ENCODE results near the gene ZNF263.

DNA sequence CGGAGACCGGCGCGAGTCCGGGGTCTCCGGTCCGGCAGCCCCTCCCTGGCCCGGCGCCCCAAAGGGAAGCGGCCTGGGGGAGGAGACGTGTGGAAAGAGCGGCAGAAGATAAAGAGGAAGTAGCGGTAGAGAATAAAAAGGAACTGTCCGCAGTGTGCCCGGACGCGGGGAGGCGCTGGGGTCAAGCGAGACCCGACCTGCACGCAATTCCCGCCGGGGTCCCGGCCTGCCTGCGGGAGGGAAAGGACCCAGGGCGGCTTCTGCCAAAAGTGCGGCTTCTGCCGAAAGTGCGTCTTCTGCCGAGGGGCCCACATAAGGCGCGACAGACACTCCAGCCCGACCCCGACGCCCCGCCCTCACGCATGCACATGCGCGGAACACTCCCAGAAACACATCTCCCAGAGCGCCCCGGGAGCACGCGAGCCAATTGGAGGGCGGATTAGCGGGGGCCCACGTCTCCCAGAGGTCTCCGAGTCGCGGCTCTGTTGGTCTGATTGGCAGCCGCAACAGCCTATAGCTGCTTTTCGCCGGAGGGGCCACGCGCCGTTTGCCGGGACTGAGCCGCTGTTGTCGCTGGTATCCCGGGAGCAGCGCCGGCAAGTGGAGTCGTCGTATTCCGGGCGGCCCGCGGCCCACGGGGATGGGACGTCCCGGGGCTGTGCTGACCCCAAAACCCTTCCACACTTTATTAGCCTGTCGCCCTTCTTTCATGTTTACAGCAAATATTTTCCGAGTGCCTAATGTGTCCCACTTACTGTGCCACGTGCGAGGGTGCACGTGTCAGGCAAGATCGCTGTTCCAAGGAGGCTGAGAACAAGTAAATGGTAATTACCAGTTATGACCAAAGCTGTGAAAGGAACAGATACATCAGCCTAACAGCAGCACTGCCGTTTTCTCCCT, 18.9 kb upstream of the ZNF263 start:
- TF ChIP-seq ZBTB8A (tag by site-specific recombination; IDR thresholded peaks at IDR 0.05) (peak; percentile 70), ZNF174 (tag by site-specific recombination; IDR thresholded peaks at IDR 0.05) (no peak), KLF16 (tag by site-specific recombination; IDR thresholded peaks at IDR 0.05) (peak; percentile 86), ZNF76 (tag by site-specific recombination; IDR thresholded peaks at IDR 0.05; ENCODE audit: borderline replicate concordance, low read depth) (peak; percentile 97), YY2 (tag by site-specific recombination; IDR thresholded peaks at IDR 0.05) (no peak)
- TF ChIP-seq, protein P1, sequence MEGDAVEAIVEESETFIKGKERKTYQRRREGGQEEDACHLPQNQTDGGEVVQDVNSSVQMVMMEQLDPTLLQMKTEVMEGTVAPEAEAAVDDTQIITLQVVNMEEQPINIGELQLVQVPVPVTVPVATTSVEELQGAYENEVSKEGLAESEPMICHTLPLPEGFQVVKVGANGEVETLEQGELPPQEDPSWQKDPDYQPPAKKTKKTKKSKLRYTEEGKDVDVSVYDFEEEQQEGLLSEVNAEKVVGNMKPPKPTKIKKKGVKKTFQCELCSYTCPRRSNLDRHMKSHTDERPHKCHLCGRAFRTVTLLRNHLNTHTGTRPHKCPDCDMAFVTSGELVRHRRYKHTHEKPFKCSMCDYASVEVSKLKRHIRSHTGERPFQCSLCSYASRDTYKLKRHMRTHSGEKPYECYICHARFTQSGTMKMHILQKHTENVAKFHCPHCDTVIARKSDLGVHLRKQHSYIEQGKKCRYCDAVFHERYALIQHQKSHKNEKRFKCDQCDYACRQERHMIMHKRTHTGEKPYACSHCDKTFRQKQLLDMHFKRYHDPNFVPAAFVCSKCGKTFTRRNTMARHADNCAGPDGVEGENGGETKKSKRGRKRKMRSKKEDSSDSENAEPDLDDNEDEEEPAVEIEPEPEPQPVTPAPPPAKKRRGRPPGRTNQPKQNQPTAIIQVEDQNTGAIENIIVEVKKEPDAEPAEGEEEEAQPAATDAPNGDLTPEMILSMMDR (tag by site-specific recombination; IDR thresholded peaks at IDR 0.05): peak; percentile 71; the same call in 1 of the 2 replicates
- TF ChIP-seq, protein P2, sequence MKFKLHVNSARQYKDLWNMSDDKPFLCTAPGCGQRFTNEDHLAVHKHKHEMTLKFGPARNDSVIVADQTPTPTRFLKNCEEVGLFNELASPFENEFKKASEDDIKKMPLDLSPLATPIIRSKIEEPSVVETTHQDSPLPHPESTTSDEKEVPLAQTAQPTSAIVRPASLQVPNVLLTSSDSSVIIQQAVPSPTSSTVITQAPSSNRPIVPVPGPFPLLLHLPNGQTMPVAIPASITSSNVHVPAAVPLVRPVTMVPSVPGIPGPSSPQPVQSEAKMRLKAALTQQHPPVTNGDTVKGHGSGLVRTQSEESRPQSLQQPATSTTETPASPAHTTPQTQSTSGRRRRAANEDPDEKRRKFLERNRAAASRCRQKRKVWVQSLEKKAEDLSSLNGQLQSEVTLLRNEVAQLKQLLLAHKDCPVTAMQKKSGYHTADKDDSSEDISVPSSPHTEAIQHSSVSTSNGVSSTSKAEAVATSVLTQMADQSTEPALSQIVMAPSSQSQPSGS (tag by site-specific recombination; IDR thresholded peaks at IDR 0.05; ENCODE audit: low read depth): no peak
- TF ChIP-seq, protein P3, sequence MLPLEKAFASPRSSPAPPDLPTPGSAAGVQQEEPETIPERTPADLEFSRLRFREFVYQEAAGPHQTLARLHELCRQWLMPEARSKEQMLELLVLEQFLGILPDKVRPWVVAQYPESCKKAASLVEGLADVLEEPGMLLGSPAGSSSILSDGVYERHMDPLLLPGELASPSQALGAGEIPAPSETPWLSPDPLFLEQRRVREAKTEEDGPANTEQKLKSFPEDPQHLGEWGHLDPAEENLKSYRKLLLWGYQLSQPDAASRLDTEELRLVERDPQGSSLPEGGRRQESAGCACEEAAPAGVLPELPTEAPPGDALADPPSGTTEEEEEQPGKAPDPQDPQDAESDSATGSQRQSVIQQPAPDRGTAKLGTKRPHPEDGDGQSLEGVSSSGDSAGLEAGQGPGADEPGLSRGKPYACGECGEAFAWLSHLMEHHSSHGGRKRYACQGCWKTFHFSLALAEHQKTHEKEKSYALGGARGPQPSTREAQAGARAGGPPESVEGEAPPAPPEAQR (tag by site-specific recombination; IDR thresholded peaks at IDR 0.05): no peak
- TF ChIP-seq, protein P4, sequence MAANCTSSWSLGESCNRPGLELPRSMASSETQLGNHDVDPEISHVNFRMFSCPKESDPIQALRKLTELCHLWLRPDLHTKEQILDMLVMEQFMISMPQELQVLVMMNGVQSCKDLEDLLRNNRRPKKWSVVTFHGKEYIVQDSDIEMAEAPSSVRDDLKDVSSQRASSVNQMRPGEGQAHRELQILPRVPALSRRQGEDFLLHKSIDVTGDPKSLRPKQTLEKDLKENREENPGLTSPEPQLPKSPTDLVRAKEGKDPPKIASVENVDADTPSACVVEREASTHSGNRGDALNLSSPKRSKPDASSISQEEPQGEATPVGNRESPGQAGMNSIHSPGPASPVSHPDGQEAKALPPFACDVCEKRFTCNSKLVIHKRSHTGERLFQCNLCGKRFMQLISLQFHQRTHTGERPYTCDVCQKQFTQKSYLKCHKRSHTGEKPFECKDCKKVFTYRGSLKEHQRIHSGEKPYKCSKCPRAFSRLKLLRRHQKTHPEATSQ (tag by site-specific recombination; IDR thresholded peaks at IDR 0.05): peak; percentile 55; the same call in 1 of the 2 replicates
- TF ChIP-seq, protein P5, sequence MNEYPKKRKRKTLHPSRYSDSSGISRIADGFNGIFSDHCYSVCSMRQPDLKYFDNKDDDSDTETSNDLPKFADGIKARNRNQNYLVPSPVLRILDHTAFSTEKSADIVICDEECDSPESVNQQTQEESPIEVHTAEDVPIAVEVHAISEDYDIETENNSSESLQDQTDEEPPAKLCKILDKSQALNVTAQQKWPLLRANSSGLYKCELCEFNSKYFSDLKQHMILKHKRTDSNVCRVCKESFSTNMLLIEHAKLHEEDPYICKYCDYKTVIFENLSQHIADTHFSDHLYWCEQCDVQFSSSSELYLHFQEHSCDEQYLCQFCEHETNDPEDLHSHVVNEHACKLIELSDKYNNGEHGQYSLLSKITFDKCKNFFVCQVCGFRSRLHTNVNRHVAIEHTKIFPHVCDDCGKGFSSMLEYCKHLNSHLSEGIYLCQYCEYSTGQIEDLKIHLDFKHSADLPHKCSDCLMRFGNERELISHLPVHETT (tag by site-specific recombination; IDR thresholded peaks at IDR 0.05): peak; percentile 0; the same call in 1 of the 2 replicates
- TF ChIP-seq, protein P6, sequence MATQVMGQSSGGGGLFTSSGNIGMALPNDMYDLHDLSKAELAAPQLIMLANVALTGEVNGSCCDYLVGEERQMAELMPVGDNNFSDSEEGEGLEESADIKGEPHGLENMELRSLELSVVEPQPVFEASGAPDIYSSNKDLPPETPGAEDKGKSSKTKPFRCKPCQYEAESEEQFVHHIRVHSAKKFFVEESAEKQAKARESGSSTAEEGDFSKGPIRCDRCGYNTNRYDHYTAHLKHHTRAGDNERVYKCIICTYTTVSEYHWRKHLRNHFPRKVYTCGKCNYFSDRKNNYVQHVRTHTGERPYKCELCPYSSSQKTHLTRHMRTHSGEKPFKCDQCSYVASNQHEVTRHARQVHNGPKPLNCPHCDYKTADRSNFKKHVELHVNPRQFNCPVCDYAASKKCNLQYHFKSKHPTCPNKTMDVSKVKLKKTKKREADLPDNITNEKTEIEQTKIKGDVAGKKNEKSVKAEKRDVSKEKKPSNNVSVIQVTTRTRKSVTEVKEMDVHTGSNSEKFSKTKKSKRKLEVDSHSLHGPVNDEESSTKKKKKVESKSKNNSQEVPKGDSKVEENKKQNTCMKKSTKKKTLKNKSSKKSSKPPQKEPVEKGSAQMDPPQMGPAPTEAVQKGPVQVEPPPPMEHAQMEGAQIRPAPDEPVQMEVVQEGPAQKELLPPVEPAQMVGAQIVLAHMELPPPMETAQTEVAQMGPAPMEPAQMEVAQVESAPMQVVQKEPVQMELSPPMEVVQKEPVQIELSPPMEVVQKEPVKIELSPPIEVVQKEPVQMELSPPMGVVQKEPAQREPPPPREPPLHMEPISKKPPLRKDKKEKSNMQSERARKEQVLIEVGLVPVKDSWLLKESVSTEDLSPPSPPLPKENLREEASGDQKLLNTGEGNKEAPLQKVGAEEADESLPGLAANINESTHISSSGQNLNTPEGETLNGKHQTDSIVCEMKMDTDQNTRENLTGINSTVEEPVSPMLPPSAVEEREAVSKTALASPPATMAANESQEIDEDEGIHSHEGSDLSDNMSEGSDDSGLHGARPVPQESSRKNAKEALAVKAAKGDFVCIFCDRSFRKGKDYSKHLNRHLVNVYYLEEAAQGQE (tag by site-specific recombination; IDR thresholded peaks at IDR 0.05): peak; percentile 85

Data from HEK293 (cell line).